Airway epithelial cell (primary cell): ENCODE data around the gene DLL1. TPM values are rescaled to one million over a fixed set of nuclear protein-coding genes. Genes with fewer than 3 reads are reported as not detected.

Experiments
- total RNA-seq: library from RNA; depleted of rRNA; stranded (reverse); fragments of >200 nt; gene quantifications from 2 replicates; pipeline ENCODE4 v1.2.3, GENCODE V29; 2015

Gene DLL1
- total RNA-seq: 31.3 and 31.9 TPM in 2 replicates

GRCh38 chr6:170290296-170291128 is at the start of gene DLL1:
TSS of gene DLL1 (minus strand) at chr6:170291078. CDS start at chr6:170290139, 939 bp downstream.

GRCh38 chr6:170306324-170307079 is 15.6 kb upstream of the DLL1 start, which contains the start of gene FAM120B:
TSS of gene FAM120B (plus strand) at chr6:170306758. CDS start at chr6:170317391, 10,633 bp downstream.

Other genes starting within 250 kb of the DLL1 start
- gene FAM120B, start 15.7 kb upstream of the DLL1 start, total RNA-seq: 6.1 and 11.0 TPM in 2 replicates